DOHH2 (cell line): Measurements from ENCODE around the gene MEA1.

Experiments
- CTCF ChIP-seq: fragments of 200-600 bp; sonication (generic); IDR thresholded peaks from one replicate; pipeline ENCODE4 v1.5.1; 2014; ENCODE audit warnings: antibody characterized with exemption, mild to moderate bottlenecking, low read depth, low read length; ENCODE audit not compliant: poor library complexity, severe bottlenecking
- EZH2phosphoT487 ChIP-seq: fragments of 200-600 bp; sonication (generic); IDR thresholded peaks from 2 replicates; pipeline ENCODE4 v1.6.1; 2017; ENCODE audit warnings: borderline replicate concordance, mild to moderate bottlenecking, antibody characterized with exemption, low read length, moderate library complexity, mixed read lengths

- no peak for TF ChIP-seq CTCF
- TF ChIP-seq EZH2phosphoT487 = no peak
Measured at GRCh38 chr6:43055966-43056365, 42.2 kb upstream of the MEA1 start.
